A673 (cell line): ENCODE results near the gene DHDDS. TPM values are rescaled to one million over a fixed set of nuclear protein-coding genes. Genes with fewer than 3 reads are reported as not detected.

Experiments
- BruUV-seq: library from RNA; stranded (reverse); fragments of 400-500 nt; replicated peaks from 2 replicates; lab custom pipeline; 2021; lab: Mats Ljungman, UMichigan
- CTCF ChIA-PET: fragments of 300-600 bp; sonication (Branson Sonifier 250); formaldehyde crosslinking; loops from one replicate; lab custom pipeline; 2022; ENCODE audit warnings: antibody characterized with exemption; lab: Charles Lee
- POLR2A ChIA-PET: fragments of 300-600 bp; sonication (Branson Sonifier 250); formaldehyde crosslinking; loops from one replicate; lab custom pipeline; 2022; ENCODE audit warnings: antibody characterized with exemption; ENCODE audit not compliant: low non-redundant PET; lab: Charles Lee
- DNase-seq: peaks from one replicate; pipeline ENCODE4 v3.0.0-alpha.2; 2015; ENCODE audit warnings: low spot score
- H3K27ac ChIP-seq: fragments of 200-600 bp; sonication (generic); 2 replicates; pipeline ENCODE4 v1.5.1; 2016; ENCODE audit warnings: mixed run types, low read depth, mild to moderate bottlenecking, mixed read lengths, antibody characterized with exemption, low read length; ENCODE audit not compliant: poor library complexity, severe bottlenecking
- H3K27me3 ChIP-seq: fragments of 200-600 bp; sonication (generic); replicated peaks from 2 replicates; pipeline ENCODE4 v1.6.1; 2017; ENCODE audit warnings: mixed run types, low read depth, mild to moderate bottlenecking, mixed read lengths, antibody characterized with exemption, low read length; ENCODE audit not compliant: insufficient read depth, poor library complexity
- H3K36me3 ChIP-seq: fragments of 200-600 bp; sonication (generic); 2 replicates; pipeline ENCODE4 v1.6.1; 2016; ENCODE audit warnings: mixed run types, mild to moderate bottlenecking, mixed read lengths, antibody characterized with exemption, low read length; ENCODE audit not compliant: insufficient read depth, poor library complexity, severe bottlenecking
- H3K4me1 ChIP-seq: fragments of 200-600 bp; sonication (generic); 2 replicates; pipeline ENCODE4 v1.6.1; 2017; ENCODE audit warnings: mixed run types, mild to moderate bottlenecking, mixed read lengths, antibody characterized with exemption, low read length; ENCODE audit not compliant: insufficient read depth, poor library complexity, severe bottlenecking
- H3K4me3 ChIP-seq: fragments of 200-600 bp; sonication (generic); 2 replicates; pipeline ENCODE4 v1.5.1; 2016; ENCODE audit warnings: low read depth, mixed run types, mild to moderate bottlenecking, mixed read lengths, low read length; ENCODE audit not compliant: poor library complexity, severe bottlenecking
- H3K9me3 ChIP-seq: fragments of 200-600 bp; sonication (generic); 2 replicates; pipeline ENCODE4 v1.6.1; 2016; ENCODE audit warnings: mixed run types, low read depth, mild to moderate bottlenecking, mixed read lengths, antibody characterized with exemption, low read length; ENCODE audit not compliant: poor library complexity, severe bottlenecking
- CTCF ChIP-seq: fragments of 300-800, 200-600 bp; sonication (generic); conservative IDR thresholded peaks from 2 replicates; pipeline ENCODE4 v1.5.1; 2017; ENCODE audit warnings: low read depth, mild to moderate bottlenecking, antibody characterized with exemption, low read length, moderate library complexity, mixed read lengths
- EZH2 ChIP-seq: fragments of 200-600 bp; sonication (generic); IDR thresholded peaks from 2 replicates; pipeline ENCODE4 v1.6.1; 2017; ENCODE audit warnings: borderline replicate concordance, low read depth, mild to moderate bottlenecking, mixed read lengths, antibody characterized with exemption, low read length; ENCODE audit not compliant: poor library complexity, severe bottlenecking
- intact Hi-C: fragments of 100-400 bp; cut with micrococcal nuclease; formaldehyde crosslinking; loops from one replicate; pipeline ENCODE4 v1.10.0; 2022; ENCODE audit not compliant: unreplicated experiment
- total RNA-seq: library from RNA; stranded (reverse); gene quantifications from 2 replicates; pipeline ENCODE4 v1.2.3, GENCODE V29; 2021

DHDDS gene
- total RNA-seq, 1 experiment from 2014 or later: 50.7 TPM

- no peak overlapping the region for H3K4me3 ChIP-seq
- BruUV-seq: no TSS peak
- no peaks in the 10 kb centered on the region for H3K36me3 ChIP-seq
- DNase-seq: no peak
- CTCF ChIA-PET: interaction anchor here (1.0 kb wide), 1 partner anchor 8 kb away, joined by 8 read pairs; the partner anchor contains the start of gene LIN28A
- peaks cover 36% of the 10 kb centered on the region for H3K27me3 ChIP-seq
- H3K9me3 ChIP-seq: no peaks in the 10 kb centered on the region
- POLR2A ChIA-PET: no interaction called here
- no peaks in the 10 kb centered on the region for H3K4me1 ChIP-seq
- no peak overlapping the region for H3K27ac ChIP-seq
- no peak for TF ChIP-seq CTCF
- no peak for TF ChIP-seq EZH2
- intact Hi-C loops: loop anchor here (5.0 kb wide), 1 partner anchor 132 kb away; no protein-coding TSS in a partner anchor
These were observed 12.6 kb upstream of the DHDDS start for GRCh38 chr1:26419494-26419893.

DNA sequence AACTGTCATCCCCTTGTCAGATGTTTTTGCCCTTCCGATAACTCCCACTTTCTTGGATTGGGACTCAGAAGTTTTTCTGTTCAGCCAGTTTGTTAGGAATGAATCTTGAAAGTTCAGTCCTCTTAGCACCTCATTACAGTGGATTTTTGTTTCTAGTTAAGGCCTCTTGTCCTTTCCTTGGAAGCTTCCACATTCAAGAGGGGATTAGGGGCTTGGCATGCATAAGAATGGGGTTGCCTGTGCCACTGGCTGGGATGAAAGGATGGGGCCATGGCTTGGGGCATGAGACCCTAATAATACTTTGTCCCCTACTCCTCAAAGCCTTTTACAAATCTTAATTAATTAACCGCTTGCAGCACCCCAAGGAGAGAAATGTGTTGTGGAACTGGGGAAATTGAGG is 2.4 kb upstream of the DHDDS start:
- Histone ChIP-seq H3K4me3 (no peak overlapping the region), H3K27ac (no peak overlapping the region), H3K27me3 (no peaks in the 10 kb centered on the region), H3K9me3 (no peaks in the 10 kb centered on the region), H3K36me3 (peaks cover 10% of the 10 kb centered on the region), H3K4me1 (peaks cover 12% of the 10 kb centered on the region)
- ChIA-PET CTCF (interaction anchor here (1.3 kb wide), 1 partner anchor 13 kb away, joined by 4 read pairs; no protein-coding TSS in a partner anchor), POLR2A (no interaction called here)
- intact Hi-C loops: no loop called here
- DNase-seq: no peak
- TF ChIP-seq EZH2 (no peak), CTCF (no peak)
- BruUV-seq: no TSS peak

DNA sequence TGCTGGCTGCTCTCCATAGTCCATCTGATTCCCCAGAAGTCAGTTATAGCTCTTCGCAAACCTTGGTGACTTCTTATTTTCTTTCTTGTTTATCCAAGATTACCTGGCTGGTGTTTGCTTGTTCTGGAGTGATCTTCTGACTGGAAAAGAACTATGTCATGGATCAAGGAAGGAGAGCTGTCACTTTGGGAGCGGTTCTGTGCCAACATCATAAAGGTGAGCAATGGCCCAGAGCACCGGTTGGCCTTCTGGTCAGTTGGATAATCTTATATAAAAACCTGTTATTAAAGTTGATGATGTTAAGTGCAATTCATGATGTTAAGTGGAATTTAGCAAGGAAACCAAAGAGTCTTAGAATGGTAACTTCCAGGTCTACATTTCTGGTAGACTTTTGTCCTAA is 672 bp downstream of the DHDDS start:
- Histone ChIP-seq H3K27me3 (no peaks in the 10 kb centered on the region), H3K27ac (peak overlapping the region; percentile 85), H3K4me1 (peaks cover 12% of the 10 kb centered on the region), H3K9me3 (no peaks in the 10 kb centered on the region), H3K4me3 (peak overlapping the region; percentile 86), H3K36me3 (peaks cover 22% of the 10 kb centered on the region)
- DNase-seq: no peak
- no peak for TF ChIP-seq EZH2
- TF ChIP-seq CTCF: no peak
- no TSS peak for BruUV-seq
- CTCF ChIA-PET: interaction anchor here (1.1 kb wide), 1 partner anchor 16 kb away, joined by 4 read pairs; no protein-coding TSS in a partner anchor
- POLR2A ChIA-PET: no interaction called here
- intact Hi-C loops: no loop called here
